NCI-H2227 treated with DMSO at 0.1 percent for 48 hours (cell line): Measurements from ENCODE around the gene AP2S1.
A peak's percentile ranks its signal among the peaks of the same experiment; 100 is the strongest.
"Not testable (repeated sequence)": the region's sequence is repeated elsewhere in the genome, so short reads cannot be mapped to it uniquely, and the experiment has no call there.

Experiments
- DNase-seq: peaks from one replicate; lab custom pipeline; 2025; lab: John Stamatoyannopoulos, UW

AP2S1 gene

GRCh38 chr19:46841458-46842083 lies 9.1 kb downstream of the AP2S1 start:
- no peak for DNase-seq

- peak; percentile 39 for DNase-seq
These were observed 10.1 kb downstream of the AP2S1 start for GRCh38 chr19:46840498-46840942.

- no peak for DNase-seq
These were observed 10.7 kb downstream of the AP2S1 start for GRCh38 chr19:46839752-46840497.

GRCh38 chr19:46838160-46838559 lies 12.5 kb downstream of the AP2S1 start:
- DNase-seq: no peak

GRCh38 chr19:46834984-46835383 lies 15.7 kb downstream of the AP2S1 start:
- DNase-seq: no peak

GRCh38 chr19:46834121-46834520 lies 16.5 kb downstream of the AP2S1 start:
- DNase-seq: no peak

- no peak for DNase-seq
These were observed 19.8 kb downstream of the AP2S1 start for GRCh38 chr19:46830864-46831263.

- DNase-seq: no peak
These were observed 22.2 kb downstream of the AP2S1 start for GRCh38 chr19:46828484-46828883.

GRCh38 chr19:46825731-46826055 lies 25.0 kb downstream of the AP2S1 start:
- no peak for DNase-seq

- DNase-seq: no peak
These were observed 25.5 kb downstream of the AP2S1 start for GRCh38 chr19:46824890-46825730.

- DNase-seq: no peak
These were observed 27.6 kb downstream of the AP2S1 start for GRCh38 chr19:46823049-46823448.

GRCh38 chr19:46822410-46822787 lies 28.2 kb downstream of the AP2S1 start:
- not testable (repeated sequence) for DNase-seq

- no peak for DNase-seq
These were observed 28.9 kb downstream of the AP2S1 start for GRCh38 chr19:46821512-46822409.

- no peak for DNase-seq
These were observed 31.8 kb downstream of the AP2S1 start for GRCh38 chr19:46818812-46819211.

- DNase-seq: no peak
These were observed 34.6 kb downstream of the AP2S1 start for GRCh38 chr19:46815833-46816627.

GRCh38 chr19:46813839-46814358 lies 36.7 kb downstream of the AP2S1 start:
- DNase-seq: no peak

GRCh38 chr19:46812977-46813838 lies 37.4 kb downstream of the AP2S1 start:
- no peak for DNase-seq

GRCh38 chr19:46809534-46810272 lies 40.9 kb downstream of the AP2S1 start:
- no peak for DNase-seq

- no peak for DNase-seq
These were observed 44.0 kb downstream of the AP2S1 start for GRCh38 chr19:46806656-46807055.
